Natural killer cell treated with Interleukin-12 subunit alpha and Interleukin-12 subunit beta and Interleukin-15 and Interleukin-18, amount 100 ng/mL, for 72 hours (primary cell): ENCODE measurements around the gene RAMP2. TPM values are rescaled to one million over a fixed set of nuclear protein-coding genes. Genes with fewer than 3 reads are reported as not detected.
A peak's percentile ranks its signal among the peaks of the same experiment; 100 is the strongest.
"Not testable (repeated sequence)": the region's sequence is repeated elsewhere in the genome, so short reads cannot be mapped to it uniquely, and the experiment has no call there.

Experiments used
- ATAC-seq, 2 donors: fragments of 150-1000 bp; cut with Tn5 transposase in 1 of 2; sonication (Bioruptor Pico), chemical (Tn5 transposase) in 1 of 2; 2 replicates each; pipeline ENCODE4 v1.10.0; 2021
- DNase-seq: peaks from one replicate; pipeline ENCODE4 v3.0.0; 2022; ENCODE audit warnings: low spot score
- H3K27ac Mint-ChIP-seq, 2 donors: 1 replicate in 1 of 2; 2 replicates in 1 of 2; pipeline ENCODE4 v1.8.0; 2022; ENCODE audit warnings: mixed read lengths in 2 of 2, mild to moderate bottlenecking in 1 of 2, moderate library complexity in 1 of 2
- H3K27me3 Mint-ChIP-seq, 2 donors: 1 replicate in 1 of 2; 2 replicates in 1 of 2; pipeline ENCODE4 v1.8.0; 2022; ENCODE audit warnings: mixed read lengths in 2 of 2
- H3K36me3 Mint-ChIP-seq: one replicate; pipeline ENCODE4 v1.8.0; 2022; ENCODE audit warnings: mixed read lengths
- H3K4me1 Mint-ChIP-seq, 2 donors: 1 replicate in 1 of 2; 2 replicates in 1 of 2; pipeline ENCODE4 v1.8.0; 2022; ENCODE audit warnings: low read depth in 2 of 2, mixed read lengths in 2 of 2, mild to moderate bottlenecking in 1 of 2
- H3K4me3 Mint-ChIP-seq: one replicate; pipeline ENCODE4 v1.8.0; 2022; ENCODE audit warnings: mixed read lengths
- H3K9me3 Mint-ChIP-seq: 2 replicates; pipeline ENCODE4 v1.8.0; 2022; ENCODE audit warnings: mixed read lengths
- total RNA-seq, 2 donors: library from RNA; stranded (reverse); gene quantifications; one replicate each; pipeline ENCODE4 v1.2.3, GENCODE V29; 2022

Gene RAMP2
- total RNA-seq, 2 donors from 2014 or later = not detected

DNA sequence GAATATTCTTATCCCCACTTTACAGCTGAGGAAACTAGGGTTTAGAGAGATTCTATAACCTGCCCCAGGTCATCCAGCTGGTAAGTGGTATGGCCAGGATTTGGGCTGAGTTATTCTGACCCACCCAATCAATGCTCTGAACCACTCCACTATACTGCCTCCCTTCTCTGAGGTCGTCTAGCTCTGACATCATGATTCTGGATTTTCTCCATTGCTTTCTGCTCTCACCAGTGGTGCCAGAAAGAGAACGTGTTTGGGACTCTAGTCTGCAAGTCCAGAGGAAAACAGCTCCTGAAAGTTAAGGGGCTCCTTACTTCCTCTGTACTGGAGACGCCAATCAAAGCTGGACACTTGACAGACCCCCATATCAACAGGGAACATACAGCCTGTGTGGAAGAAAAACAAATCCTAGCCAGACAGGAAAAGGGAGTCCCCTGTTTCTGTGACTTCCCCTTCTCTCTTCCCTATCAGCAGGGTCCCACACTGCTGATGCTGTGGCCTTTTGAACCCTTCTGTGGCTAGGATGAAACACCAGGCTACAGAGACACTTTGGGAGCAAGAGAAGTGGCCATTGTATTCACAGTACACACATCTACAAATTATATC, 10.2 kb upstream of the RAMP2 start:
- DNase-seq (no peak), ATAC-seq (no peak)
- Mint-ChIP-seq H3K36me3 (no peaks in the 10 kb centered on the region), H3K4me3 (no peak overlapping the region), H3K27ac (no peak overlapping the region), H3K27me3 (peaks cover 26 to 27% of the 10 kb centered on the region in 2 donors), H3K9me3 (no peaks in the 10 kb centered on the region), H3K4me1 (no peaks in the 10 kb centered on the region)

DNA sequence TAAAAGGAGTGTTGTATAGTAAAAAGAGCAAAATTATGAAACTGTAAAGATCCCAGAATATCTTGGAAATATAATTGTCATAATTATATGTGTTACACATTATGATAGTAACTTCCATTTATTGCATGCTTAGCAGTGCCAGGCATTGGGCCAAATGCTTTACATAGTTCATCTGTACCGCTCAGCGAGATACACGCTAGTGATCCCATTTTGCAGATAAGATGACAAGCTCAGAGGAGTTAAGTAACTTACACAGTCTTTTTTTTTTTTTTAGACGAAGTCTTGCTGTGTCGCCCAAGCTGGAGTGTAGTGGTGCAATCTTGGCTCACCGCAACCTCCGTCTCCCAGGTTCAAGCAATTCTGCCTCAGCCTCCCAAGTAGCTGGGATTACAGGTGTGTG, 9.4 kb upstream of the RAMP2 start:
- Mint-ChIP-seq H3K27me3 (peaks cover 31 to 33% of the 10 kb centered on the region in 2 donors), H3K4me1 (no peaks in the 10 kb centered on the region), H3K9me3 (no peaks in the 10 kb centered on the region), H3K36me3 (no peaks in the 10 kb centered on the region), H3K4me3 (no peak overlapping the region), H3K27ac (no peak overlapping the region)
- DNase-seq (no peak), ATAC-seq (no peak)

DNA sequence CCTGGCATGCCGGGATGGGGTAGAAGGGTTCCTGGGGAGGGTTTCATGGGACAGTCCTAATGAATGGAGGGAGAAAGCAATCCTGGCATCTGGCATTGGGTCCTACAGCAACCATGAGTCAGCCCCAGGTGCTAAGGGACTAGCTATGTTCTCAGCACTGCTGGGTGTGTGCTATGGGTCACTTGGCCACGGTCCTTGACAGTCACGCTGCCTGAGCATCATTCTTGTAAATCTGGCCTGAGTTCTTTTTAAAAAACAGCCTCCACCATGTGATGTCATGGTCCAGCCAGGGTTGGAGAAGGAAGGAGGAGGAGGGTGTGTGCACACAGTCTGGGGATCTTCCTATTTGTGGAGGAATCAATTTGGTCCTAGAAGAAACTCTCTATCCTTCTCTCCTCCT, 6.2 kb upstream of the RAMP2 start:
- H3K27me3 Mint-ChIP-seq = peaks cover 34 to 42% of the 10 kb centered on the region in 2 donors
- ATAC-seq = no peak
- no peaks in the 10 kb centered on the region for H3K9me3 Mint-ChIP-seq
- H3K36me3 Mint-ChIP-seq = no peaks in the 10 kb centered on the region
- no peak overlapping the region for H3K27ac Mint-ChIP-seq
- no peaks in the 10 kb centered on the region for H3K4me1 Mint-ChIP-seq
- H3K4me3 Mint-ChIP-seq = no peak overlapping the region
- no peak for DNase-seq

DNA sequence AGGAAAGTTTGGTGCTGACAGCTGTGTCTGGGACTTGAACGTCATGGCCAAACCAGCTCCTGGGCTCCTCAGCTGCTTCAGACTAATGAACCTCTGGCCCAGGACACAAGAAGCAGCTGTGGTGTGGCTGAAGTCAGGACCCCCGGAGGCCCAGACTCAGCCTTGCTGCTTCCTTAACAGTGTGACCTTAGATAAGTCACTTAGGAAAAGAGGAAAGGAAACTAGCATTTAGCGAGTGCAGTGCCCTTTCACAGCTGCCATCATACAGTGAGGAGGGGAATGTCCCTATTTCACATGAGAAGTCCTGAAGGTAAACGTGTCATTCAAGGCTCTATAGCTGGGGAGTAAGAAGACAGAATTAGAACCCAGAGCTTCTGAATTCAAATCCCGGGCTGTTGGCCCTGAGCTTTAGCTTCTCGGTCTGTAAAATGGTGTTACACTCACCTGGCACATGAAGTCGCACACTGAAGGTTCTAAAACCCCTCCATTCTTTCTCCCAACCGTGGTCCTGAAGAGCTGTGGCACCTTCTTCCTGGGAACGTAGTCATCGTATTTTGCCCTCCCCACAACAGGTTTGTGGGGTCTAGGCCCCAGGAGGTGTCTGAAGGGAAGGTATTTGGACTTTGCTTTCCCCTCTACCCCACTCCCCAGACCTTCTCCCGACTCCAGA, 910 bp upstream of the RAMP2 start:
- peak overlapping the region; percentile 36 for H3K4me3 Mint-ChIP-seq

DNA sequence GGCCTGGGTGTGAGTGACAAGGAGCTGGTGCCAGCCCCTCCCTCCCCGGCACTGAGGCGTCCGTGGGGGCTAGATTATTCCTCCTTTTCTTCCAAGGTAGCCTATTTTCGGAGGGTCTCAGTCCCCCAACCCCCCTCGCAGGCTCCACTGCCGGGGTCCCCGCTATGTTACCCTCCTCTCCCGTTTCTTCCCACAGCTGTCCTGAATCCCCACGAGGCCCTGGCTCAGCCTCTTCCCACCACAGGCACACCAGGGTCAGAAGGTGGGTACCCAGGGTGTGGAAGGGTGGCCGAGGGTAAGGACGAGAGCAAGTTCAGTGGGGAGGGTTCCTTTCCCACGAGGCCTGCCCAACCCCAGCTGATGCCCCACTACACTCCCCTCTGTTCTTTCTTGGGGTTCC, 611 bp downstream of the RAMP2 start:
- peak overlapping the region; percentile 41 for H3K4me3 Mint-ChIP-seq
- ATAC-seq = no peak
- peaks cover 50 to 58% of the 10 kb centered on the region in 2 donors for H3K27me3 Mint-ChIP-seq

More for the DNA sequence above, 910 bp upstream of the RAMP2 start:
- no peak for ATAC-seq
- Mint-ChIP-seq H3K27ac (no peak overlapping the region), H3K9me3 (no peaks in the 10 kb centered on the region), H3K27me3 (peaks cover 52 to 57% of the 10 kb centered on the region in 2 donors), H3K36me3 (no peaks in the 10 kb centered on the region), H3K4me1 (peaks cover 0 to 4% of the 10 kb centered on the region in 2 donors)
- DNase-seq = no peak

DNA sequence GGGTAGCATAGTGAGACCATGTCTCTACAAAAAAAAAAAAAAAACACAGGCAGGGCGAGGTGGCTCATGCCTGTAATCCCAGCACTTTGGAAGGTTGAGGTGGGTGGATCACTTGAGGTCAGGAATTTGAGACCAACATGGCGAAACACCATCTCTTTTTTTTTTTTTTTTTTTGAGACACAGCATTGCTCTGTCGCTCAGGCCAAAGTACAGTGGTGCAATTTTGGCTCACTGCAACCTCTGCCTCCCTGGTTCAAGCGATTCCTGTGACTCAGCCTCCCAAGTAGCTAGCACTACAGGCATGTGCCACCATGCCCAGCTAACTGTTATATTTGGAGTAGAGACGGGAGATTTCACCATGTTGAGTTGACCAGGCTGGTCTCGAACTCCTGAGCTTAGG, 5.1 kb downstream of the RAMP2 start:
- peaks cover 43 to 50% of the 10 kb centered on the region in 2 donors for H3K27me3 Mint-ChIP-seq
- DNase-seq (no peak), ATAC-seq (no peak)
- H3K9me3 Mint-ChIP-seq = no peaks in the 10 kb centered on the region
- no peak overlapping the region for H3K4me3 Mint-ChIP-seq
- H3K36me3 Mint-ChIP-seq = no peaks in the 10 kb centered on the region
- H3K4me1 Mint-ChIP-seq = no peaks in the 10 kb centered on the region
- H3K27ac Mint-ChIP-seq = no peak overlapping the region

More for the DNA sequence above, 611 bp downstream of the RAMP2 start:
- no peaks in the 10 kb centered on the region for H3K36me3 Mint-ChIP-seq
- no peak for DNase-seq
- H3K9me3 Mint-ChIP-seq = no peaks in the 10 kb centered on the region
- peaks cover 0 to 4% of the 10 kb centered on the region in 2 donors for H3K4me1 Mint-ChIP-seq
- H3K27ac Mint-ChIP-seq = no peak overlapping the region

DNA sequence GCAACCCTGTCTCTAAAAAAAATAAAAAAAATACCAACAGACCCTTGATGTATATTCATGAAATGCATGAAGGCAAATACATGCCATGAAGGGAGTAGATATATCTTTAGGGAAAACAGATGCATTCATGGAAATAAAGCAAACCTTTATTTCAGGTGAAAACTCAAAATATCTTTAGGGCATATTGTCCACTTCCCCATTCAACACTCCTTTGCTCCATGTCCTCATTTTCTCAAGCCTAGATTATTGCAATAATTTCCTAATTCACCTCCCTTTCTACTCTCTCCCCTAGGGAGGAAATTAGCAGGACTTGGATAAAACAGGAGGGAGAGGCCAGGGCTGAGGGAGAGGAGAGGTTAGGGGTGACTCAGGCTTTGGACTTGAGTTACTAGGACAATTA, 6.5 kb downstream of the RAMP2 start:
- Mint-ChIP-seq H3K27ac (no peak overlapping the region), H3K4me1 (peaks cover 4 to 7% of the 10 kb centered on the region in 2 donors), H3K36me3 (no peaks in the 10 kb centered on the region), H3K27me3 (peaks cover 34 to 43% of the 10 kb centered on the region in 2 donors), H3K9me3 (no peaks in the 10 kb centered on the region), H3K4me3 (no peak overlapping the region)
- DNase-seq (no peak), ATAC-seq (no peak)

DNA sequence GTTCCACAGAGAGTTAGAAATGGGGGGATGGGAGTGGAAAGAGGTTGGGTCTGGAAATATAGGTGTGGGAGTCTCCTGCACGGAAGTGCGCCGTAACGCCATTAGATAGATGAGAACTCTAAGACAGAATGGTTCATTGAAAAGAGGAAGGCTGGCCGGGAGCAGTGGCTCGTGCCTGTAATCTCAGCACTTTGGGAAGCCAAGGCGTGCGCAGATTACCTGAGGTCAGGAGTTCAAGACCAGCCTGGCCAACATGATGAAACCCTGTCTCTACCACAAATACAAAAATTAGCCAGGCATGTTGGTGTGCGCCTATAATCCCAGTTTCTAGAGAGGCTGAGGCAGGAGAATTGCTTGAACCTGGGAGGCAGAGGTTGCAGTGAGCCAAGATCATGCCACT, 7.0 kb downstream of the RAMP2 start:
- DNase-seq, H3K9me3 Mint-ChIP-seq, H3K27ac Mint-ChIP-seq, H3K4me3 Mint-ChIP-seq, H3K36me3 Mint-ChIP-seq, ATAC-seq, H3K4me1 Mint-ChIP-seq: not testable (repeated sequence)
- H3K27me3 Mint-ChIP-seq = peaks cover 29 to 38% of the 10 kb centered on the region in 2 donors

DNA sequence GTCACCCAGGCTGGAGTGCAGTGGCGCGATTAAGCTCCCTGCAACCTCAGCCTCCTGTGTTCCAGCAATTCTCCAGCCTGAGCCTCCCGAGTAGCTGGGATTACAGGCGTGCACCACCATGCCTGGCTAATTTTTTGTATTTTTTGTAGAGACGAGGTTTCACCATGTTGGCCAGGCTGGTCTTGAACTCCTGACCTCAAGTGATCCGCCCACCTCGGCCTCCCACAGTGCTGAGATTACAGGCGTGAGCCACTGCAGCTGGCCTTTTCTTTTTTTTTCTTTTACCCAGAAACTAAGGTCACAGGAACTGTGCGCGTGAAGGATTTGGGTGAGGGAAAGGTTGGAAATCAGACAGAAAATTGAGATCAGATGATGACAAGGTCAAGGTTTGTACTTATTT, 8.9 kb downstream of the RAMP2 start:
- not testable (repeated sequence) for H3K4me3 Mint-ChIP-seq, DNase-seq, ATAC-seq, H3K36me3 Mint-ChIP-seq, H3K9me3 Mint-ChIP-seq, H3K27ac Mint-ChIP-seq
- Mint-ChIP-seq H3K27me3 (peaks cover 20 to 24% of the 10 kb centered on the region in 2 donors), H3K4me1 (peaks cover 21 to 24% of the 10 kb centered on the region in 2 donors)

DNA sequence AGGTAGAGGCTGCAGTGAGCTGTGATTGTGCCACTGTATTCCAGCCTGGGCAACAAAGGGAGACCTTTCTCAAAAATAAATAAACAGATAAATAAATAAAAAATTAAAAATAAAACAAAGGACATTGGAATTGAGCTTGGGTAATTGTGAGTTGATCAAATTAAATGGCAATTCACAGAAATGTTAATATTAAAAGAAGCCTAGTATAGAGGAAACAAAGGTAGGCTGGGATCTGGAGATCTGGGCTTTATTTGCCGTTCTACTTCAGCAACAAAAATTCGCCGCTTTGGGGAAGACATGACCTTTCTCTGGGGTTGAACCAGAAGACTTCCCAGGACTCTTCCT, 11.9 kb downstream of the RAMP2 start:
- H3K27ac Mint-ChIP-seq = peak overlapping the region; percentile 98 to 100
- no peaks in the 10 kb centered on the region for H3K9me3 Mint-ChIP-seq
- ATAC-seq = no peak
- DNase-seq = no peak
- peaks cover 7 to 8% of the 10 kb centered on the region in 2 donors for H3K27me3 Mint-ChIP-seq
- H3K36me3 Mint-ChIP-seq = peaks cover 9% of the 10 kb centered on the region
- peaks cover 25 to 26% of the 10 kb centered on the region in 2 donors for H3K4me1 Mint-ChIP-seq
- peak overlapping the region; percentile 100 for H3K4me3 Mint-ChIP-seq

DNA sequence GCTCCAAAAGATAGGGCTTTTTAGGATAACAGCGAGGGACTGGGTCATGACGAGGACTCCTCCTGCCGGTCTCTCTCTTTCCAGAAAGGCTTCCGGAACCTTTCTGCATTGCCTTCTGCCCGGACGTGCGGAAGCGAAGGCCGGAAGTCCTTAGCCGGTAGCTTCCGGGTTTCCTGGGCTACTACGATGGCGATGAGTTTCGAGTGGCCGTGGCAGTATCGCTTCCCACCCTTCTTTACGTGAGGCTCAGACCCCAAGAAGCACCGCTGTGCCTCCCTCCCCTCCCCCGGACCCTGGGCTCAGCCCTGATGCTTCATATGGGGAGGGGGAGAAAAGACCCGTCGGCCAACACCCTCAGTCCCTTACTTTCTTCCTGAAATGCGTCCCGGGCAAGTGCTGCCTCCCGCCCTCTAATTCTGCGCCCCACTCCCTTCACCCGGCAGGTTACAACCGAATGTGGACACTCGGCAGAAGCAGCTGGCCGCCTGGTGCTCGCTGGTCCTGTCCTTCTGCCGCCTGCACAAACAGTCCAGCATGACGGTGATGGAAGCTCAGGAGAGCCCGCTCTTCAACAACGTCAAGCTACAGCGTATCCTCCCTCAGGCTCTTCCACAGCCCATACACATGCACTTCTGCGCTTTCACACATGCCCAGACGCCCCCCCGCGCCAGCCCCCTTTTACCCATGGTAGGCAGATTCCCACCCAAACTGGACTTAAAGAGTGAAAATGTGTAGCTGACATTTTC, 12.4 kb downstream of the RAMP2 start, which contains the start of gene VPS25:
VPS25 (plus strand) TSS at position 160 of the 746 bp plus-strand sequence; CDS start at position 187, 27 bp downstream.
- H3K4me1 Mint-ChIP-seq = peaks cover 25 to 26% of the 10 kb centered on the region in 2 donors
- peaks cover 9% of the 10 kb centered on the region for H3K36me3 Mint-ChIP-seq
- no peaks in the 10 kb centered on the region for H3K9me3 Mint-ChIP-seq
- H3K27me3 Mint-ChIP-seq = peaks cover 3% of the 10 kb centered on the region in 2 donors
- peak; percentile 82 for DNase-seq
- peak within 1 kb of the TSS; percentile 98 to 100 for H3K27ac Mint-ChIP-seq
- peak; percentile 91 to 96 for ATAC-seq
- peak within 1 kb of the TSS; percentile 100 for H3K4me3 Mint-ChIP-seq

DNA sequence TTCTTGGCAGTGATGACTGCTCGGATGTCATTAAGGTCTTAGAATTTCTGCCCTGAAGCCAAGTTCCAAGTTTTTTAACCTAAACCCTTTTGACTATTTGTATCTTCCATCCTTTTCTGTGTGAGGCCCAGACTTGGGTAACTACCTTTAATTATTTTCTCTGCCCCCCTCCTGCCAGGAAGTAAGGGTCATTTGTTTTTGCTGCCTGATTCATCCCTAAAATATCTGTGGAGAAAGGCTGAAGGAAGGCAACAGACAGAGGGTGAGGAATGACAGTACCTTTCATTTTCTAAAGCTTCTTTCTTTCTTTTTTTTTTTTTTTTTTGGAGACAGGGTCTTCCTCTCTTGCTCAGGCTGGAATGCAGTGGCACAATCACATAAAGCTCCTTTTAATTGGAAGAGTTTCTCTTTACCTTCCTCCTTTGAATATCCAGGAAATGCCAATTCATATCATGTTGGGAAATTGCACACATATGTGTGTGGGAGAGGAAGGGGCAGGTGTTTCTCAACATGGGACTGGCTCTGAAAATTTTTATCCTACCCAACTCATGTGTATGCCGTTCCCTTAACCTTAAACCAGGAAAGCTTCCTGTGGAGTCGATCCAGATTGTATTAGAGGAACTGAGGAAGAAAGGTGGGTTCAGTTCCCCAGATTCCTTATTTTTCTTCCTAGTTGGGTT, 13.2 kb downstream of the RAMP2 start:
- Mint-ChIP-seq H3K4me3 (peak overlapping the region; percentile 100), H3K4me1 (peaks cover 25 to 27% of the 10 kb centered on the region in 2 donors)
- no peak for ATAC-seq

DNA sequence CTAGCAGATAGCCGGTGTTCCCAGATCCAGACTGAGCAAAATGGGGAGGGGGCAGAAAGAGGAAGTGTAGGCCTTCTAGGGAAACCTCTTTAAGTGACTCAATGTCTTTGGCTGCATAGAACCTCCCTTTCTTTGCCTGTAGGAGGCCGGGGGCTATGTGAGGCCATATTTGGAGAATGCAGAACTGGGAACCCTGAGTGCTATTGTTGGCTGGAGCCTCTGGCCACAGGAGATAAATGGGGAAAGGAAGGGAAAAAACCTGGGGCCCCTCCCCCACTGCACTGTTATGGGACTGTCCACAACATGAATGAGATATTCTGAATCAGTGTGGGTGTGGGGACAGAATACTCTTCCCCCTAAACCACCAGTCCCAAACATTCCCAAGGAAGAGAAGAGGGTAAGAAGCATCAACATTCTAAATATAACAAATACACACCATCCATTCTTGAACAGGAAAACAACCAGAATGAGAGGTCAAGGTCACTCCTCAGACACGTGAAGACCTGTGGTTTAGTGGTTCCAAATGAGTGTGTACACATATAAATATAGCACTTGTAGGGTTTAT, 14.6 kb downstream of the RAMP2 start:
- Mint-ChIP-seq H3K4me1 (peaks cover 25 to 34% of the 10 kb centered on the region in 2 donors), H3K27me3 (no peaks in the 10 kb centered on the region), H3K9me3 (no peaks in the 10 kb centered on the region), H3K36me3 (peaks cover 9% of the 10 kb centered on the region), H3K4me3 (no peak overlapping the region), H3K27ac (no peak overlapping the region)
- DNase-seq (no peak), ATAC-seq (no peak)

More for the DNA sequence above, 13.2 kb downstream of the RAMP2 start:
- Mint-ChIP-seq H3K27ac (peak overlapping the region; percentile 98 to 100), H3K27me3 (no peaks in the 10 kb centered on the region), H3K36me3 (peaks cover 9% of the 10 kb centered on the region), H3K9me3 (no peaks in the 10 kb centered on the region)
- no peak for DNase-seq
